DMS53 treated with DMSO at 0.1 percent for 48 hours (cell line): ENCODE data around the gene RASD2.
"Not testable (repeated sequence)": the region's sequence is repeated elsewhere in the genome, so short reads cannot be mapped to it uniquely, and the experiment has no call there.

Experiments
- DNase-seq: peaks from one replicate; lab custom pipeline; 2025; ENCODE audit not compliant: unreplicated experiment; lab: John Stamatoyannopoulos, UW

RASD2 gene

GRCh38 chr22:35540595-35541253, at the start of gene RASD2:
Gene RASD2 (plus strand): TSS chr22:35540831. CDS start chr22:35546810, 5,979 bp downstream.
- no peak for DNase-seq

GRCh38 chr22:35491061-35491907, 49.3 kb upstream of the RASD2 start:
- not testable (repeated sequence) for DNase-seq

- DNase-seq: no peak
These were observed 48.7 kb upstream of the RASD2 start for GRCh38 chr22:35491908-35492380.

DNA sequence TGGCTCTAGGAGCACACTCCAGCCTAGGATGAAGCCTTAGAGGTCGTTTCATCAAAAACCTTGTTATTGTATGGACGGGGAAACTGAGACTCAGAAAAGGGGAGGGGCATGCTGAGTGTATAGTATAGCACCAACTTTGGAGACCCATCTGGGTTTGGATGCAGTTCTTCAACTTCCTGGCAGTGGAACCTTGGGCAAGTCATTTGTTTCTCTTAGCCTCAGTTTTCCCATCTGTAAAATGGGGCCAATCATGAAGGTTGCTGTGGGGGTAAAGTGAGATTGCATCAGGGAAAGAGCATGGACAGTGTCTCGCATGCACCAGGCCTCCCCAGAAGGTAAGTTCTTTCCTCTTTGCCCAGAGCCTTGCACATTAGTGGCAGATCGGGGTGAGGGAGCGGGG, 47.6 kb upstream of the RASD2 start:
- no peak for DNase-seq

DNA sequence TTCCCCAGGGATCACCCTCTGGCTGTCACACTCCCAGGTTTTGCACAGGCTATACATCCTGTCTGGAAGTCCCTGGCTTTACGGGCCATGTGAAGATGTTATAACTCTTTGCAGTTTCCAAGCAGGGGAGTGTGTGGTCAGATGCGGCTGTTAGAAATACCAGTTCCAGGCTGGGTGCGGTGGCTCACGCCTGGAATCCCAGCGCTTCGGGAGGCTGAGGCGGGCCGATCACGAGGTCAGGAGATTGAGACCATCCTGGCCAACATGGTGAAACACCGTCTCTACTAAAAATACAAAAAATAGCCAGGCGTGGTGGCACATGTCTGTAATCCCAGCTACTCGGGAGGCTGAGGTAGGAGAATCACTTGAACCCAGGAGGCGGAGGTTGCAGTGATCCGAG, 44.9 kb upstream of the RASD2 start:
- DNase-seq: not testable (repeated sequence)

GRCh38 chr22:35496768-35497312, 43.8 kb upstream of the RASD2 start:
- DNase-seq: no peak

- DNase-seq: no peak
These were observed 42.4 kb upstream of the RASD2 start for GRCh38 chr22:35498026-35498800.

DNA sequence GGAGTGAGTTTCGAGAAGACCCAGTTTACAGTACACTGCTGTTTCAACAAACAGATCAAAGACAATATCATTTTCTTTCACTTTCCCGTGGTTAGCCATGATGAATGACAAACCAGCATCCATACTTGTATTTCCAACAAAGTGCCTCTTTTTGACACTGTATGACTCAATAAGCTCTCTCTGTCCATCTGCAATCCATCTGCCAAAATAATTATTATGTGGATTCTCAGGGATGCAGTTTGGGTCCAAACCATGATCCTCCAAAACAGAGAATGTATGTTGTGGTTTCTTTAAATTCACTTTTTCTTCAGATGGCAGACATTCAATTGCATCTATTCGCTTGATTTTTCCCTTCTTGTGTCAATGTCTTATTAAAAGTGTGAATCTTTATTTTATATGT, 37.8 kb upstream of the RASD2 start:
- DNase-seq: no peak

DNA sequence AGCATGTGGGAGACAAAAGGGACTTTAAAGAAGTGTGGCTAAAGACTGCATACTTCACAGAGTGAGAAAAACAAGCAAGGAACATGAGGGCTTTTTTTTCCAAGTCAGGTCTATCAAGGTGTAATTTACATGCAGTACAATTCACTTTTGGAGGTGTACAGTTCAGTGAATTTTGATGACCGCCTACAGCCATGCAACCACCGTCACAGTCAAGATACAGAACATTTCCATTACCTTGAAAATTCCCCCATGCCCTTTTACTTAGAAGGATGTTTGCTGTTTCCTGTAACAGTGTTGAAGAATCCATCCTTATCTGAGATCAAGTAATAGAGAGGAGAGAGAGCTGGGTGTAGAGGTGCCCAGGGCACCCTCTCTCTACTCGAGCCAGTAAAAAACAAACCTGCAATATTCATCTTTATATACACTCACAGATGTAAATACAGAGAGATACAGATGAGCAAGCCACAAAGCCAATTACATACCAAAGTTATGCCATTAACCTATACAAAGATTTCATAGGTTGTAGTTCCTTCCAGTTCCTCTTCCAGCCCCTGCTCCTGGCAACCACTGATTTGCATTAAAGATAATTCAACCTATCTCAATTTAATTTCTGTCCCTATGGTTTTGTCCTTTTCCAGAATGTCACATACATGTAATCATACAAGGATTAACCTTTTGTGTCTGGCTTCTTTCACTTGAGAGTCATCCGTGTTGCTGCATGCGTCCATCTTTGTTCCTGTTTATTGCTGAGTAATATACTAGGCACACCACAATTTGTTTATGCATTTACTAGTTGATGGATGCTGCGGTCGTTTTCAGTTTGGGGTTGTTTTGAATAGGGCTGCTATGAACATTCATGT, 35.0 kb upstream of the RASD2 start:
- no peak for DNase-seq

DNA sequence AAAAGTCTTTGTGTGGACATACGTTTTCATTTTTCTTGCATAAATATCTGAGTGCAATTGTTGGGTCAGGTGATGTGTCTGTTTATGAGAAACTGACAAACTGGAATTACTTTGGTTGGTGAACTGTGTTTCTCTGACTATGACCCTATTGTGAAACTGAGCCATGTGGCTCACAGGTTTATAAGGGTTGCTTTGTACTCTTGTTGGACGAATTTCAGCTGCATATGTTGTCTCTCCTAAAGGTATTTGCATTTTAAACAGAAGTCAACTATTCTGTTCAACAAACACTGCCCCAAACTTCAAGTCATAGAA, 34.4 kb upstream of the RASD2 start:
- no peak for DNase-seq

- not testable (repeated sequence) for DNase-seq
These were observed 32.8 kb upstream of the RASD2 start for GRCh38 chr22:35507851-35508250.

- DNase-seq: no peak
These were observed 31.2 kb upstream of the RASD2 start for GRCh38 chr22:35509451-35509850.

- DNase-seq: no peak
These were observed 30.7 kb upstream of the RASD2 start for GRCh38 chr22:35509960-35510359.

DNA sequence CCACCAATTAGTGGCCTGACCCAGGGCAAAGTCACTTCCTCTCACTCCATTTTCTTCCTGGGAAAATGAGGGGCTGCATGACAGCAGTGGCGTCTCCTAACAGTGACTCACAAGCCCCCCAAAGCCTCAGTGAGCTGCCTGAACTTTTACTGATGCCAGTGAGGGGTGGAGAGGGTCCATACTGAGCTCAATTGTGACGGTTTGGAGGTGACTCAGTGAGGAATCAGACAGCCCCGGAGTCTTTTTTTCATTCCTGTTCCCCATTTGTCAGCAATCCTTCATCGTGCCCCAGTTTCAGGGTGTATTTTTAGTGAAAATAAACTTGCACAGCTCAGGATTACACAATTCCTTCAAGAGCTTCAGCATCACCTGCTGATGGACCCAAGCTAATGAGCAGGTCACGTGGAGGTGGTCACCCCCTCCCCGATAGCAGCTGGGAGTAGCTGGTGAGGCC, 30.1 kb upstream of the RASD2 start:
- no peak for DNase-seq

DNA sequence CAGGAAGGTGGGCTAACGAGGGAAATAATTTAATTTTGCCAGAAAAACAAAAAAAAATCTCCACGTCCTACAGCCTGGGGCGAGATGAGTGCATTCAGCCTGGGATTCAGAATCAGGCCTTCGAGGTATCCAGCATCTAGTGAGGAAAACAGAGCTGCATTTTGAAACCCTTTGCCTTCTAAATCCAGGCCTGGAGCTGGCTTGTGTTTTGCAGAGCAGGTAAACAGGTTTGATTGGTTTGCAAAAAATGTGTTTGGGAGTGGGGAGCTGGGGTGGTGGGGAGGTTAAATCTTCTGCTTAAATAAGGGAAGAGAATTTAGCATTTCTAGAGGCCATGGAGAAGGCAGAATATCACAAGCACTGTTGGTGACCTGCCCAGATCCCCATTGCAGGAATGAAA, 29.7 kb upstream of the RASD2 start:
- DNase-seq: no peak

- no peak for DNase-seq
These were observed 26.3 kb upstream of the RASD2 start for GRCh38 chr22:35514366-35514765.

DNA sequence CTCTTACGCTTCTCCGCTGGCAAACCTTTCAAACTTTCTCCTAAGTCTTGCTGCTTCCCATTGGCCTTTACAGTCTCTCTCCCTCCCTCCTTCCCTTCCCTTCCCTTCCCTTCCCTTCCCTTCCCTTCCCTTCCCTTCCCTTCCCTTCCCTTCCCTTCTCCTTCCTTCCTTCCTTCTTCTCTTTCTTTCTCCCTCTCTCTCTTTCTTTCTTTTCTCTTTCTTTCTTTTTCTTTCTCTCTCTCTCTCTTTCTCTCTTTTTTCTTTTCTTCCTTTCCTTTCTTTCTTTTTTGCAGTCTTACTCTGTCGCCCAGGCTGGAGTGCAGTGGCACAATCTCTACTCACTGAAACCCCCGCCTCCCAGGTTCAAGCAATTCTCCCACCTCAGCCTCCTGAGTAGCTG, 24.7 kb upstream of the RASD2 start:
- DNase-seq: not testable (repeated sequence)

GRCh38 chr22:35516723-35517122, 23.9 kb upstream of the RASD2 start:
- no peak for DNase-seq

GRCh38 chr22:35517207-35517606, 23.4 kb upstream of the RASD2 start:
- no peak for DNase-seq

GRCh38 chr22:35517769-35518530, 22.7 kb upstream of the RASD2 start:
- DNase-seq: no peak
